Muscle layer of colon (tissue), 2 donors: Measurements from ENCODE around the gene HSD3B1.
"Not testable (repeated sequence)": the region's sequence is repeated elsewhere in the genome, so short reads cannot be mapped to it uniquely, and the experiment has no call there.

Source experiments
- H3K27ac ChIP-seq: one replicate; pipeline ENCODE4 v1.7.0; 2013; ENCODE audit warnings: low read depth, mild to moderate bottlenecking, low read length, moderate library complexity
- H3K27me3 ChIP-seq, 2 donors: one replicate each; pipeline ENCODE4 v1.7.0; 2013; ENCODE audit warnings: low read length in 2 of 2, mild to moderate bottlenecking in 2 of 2; ENCODE audit not compliant: insufficient read depth in 2 of 2, control insufficient read depth in 1 of 2
- H3K36me3 ChIP-seq: one replicate; pipeline ENCODE4 v1.7.0; 2013; ENCODE audit warnings: mild to moderate bottlenecking, low read length; ENCODE audit not compliant: insufficient read depth
- H3K4me1 ChIP-seq: one replicate; pipeline ENCODE4 v1.7.0; 2013; ENCODE audit warnings: mild to moderate bottlenecking, low read length; ENCODE audit not compliant: insufficient read depth
- H3K4me3 ChIP-seq, 2 donors: one replicate each; pipeline ENCODE4 v1.7.0; 2013; ENCODE audit warnings: low read length in 2 of 2, low read depth in 1 of 2, mild to moderate bottlenecking in 1 of 2, moderate library complexity in 1 of 2
- H3K9ac ChIP-seq: one replicate; pipeline ENCODE4 v1.7.0; 2013; ENCODE audit warnings: low read length
- H3K9me3 ChIP-seq: one replicate; pipeline ENCODE4 v1.7.0; 2013; ENCODE audit warnings: mild to moderate bottlenecking, low read length
- donor health status: abdominal sarcoma.
- donor health status: Adenocarcinoma of cecum.

The HSD3B1 gene

GRCh38 chr1:119504831-119505230 lies 2.2 kb upstream of the HSD3B1 start:
- no peaks in the 10 kb centered on the region for H3K36me3 ChIP-seq
- H3K9me3 ChIP-seq: no peaks in the 10 kb centered on the region
- H3K27ac ChIP-seq: no peak overlapping the region
- H3K27me3 ChIP-seq: no peaks in the 10 kb centered on the region
- H3K4me3 ChIP-seq: no peak overlapping the region
- H3K9ac ChIP-seq: no peak overlapping the region
- no peaks in the 10 kb centered on the region for H3K4me1 ChIP-seq

- H3K9me3 ChIP-seq: no peaks in the 10 kb centered on the region
- H3K4me3 ChIP-seq: no peak overlapping the region
- H3K27me3 ChIP-seq: no peaks in the 10 kb centered on the region
- no peaks in the 10 kb centered on the region for H3K4me1 ChIP-seq
- H3K27ac ChIP-seq: no peak overlapping the region
- H3K36me3 ChIP-seq: no peaks in the 10 kb centered on the region
- no peak overlapping the region for H3K9ac ChIP-seq
Measured at GRCh38 chr1:119510046-119510445, 3.0 kb downstream of the HSD3B1 start.

DNA sequence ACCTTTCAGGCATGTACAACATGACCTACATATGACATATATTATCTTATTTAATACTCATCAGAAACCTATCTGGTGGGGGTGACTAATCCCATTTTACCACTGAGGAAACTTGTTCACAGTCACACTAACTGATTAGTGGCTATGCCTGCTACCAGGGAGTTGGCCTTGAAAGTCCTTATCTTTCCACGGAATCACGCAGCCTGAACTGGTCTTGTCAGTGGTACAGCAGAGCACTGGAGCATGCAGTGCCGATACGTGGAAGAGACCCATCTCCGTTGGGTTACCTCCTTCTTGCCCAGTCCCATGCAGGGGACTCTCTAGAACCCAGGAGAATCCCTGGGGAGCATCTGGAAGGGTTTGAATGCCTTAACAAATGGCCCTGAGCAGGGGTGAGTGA lies 8.2 kb downstream of the HSD3B1 start:
- Histone ChIP-seq H3K27me3 (no peaks in the 10 kb centered on the region), H3K36me3 (no peaks in the 10 kb centered on the region), H3K27ac (no peak overlapping the region), H3K4me1 (no peaks in the 10 kb centered on the region), H3K4me3 (no peak overlapping the region), H3K9me3 (no peaks in the 10 kb centered on the region), H3K9ac (no peak overlapping the region)

DNA sequence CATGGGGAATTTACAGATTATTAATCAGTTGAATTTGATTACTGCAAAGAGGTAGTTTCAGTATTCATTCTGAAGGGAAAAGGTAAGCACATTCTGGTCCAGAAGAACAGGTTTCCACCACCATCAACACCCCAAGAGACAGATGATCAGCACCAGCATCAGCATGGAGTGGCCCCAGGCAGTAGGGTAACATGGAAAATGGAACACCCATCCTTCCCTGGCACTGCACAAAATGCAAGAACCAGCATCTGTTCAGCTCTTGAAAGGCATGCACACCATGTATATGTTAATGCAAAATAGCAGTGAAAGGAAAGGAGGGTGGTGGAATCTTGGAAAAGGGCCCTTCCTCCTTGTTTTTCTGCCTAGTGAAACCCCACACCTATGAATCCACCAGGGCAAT lies 9.2 kb downstream of the HSD3B1 start:
- Histone ChIP-seq H3K27me3 (no peaks in the 10 kb centered on the region), H3K4me3 (no peak overlapping the region), H3K36me3 (no peaks in the 10 kb centered on the region), H3K9me3 (no peaks in the 10 kb centered on the region), H3K4me1 (no peaks in the 10 kb centered on the region), H3K9ac (no peak overlapping the region), H3K27ac (no peak overlapping the region)

GRCh38 chr1:119516680-119517079 lies 9.7 kb downstream of the HSD3B1 start:
- Histone ChIP-seq H3K4me3 (no peak overlapping the region), H3K4me1 (no peaks in the 10 kb centered on the region)

DNA sequence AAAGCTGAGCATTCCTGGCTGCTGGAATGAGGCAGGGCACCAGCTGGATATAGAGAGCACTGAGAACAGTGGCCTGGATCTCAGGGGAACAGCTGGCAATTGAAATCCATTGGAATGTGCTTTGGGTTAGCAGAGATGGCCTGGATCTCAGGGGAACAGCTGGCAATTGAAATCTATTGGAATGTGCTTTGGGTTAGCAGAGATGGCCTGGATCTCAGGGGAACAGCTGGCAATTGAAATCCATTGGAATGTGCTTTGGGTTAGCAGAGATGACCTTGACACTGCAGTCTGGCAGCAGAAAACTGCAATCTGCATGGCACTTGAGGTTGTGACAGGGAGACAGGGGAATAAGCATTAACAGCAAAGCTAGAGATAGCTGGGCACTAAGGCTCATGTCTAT lies 10.7 kb downstream of the HSD3B1 start:
- not testable (repeated sequence) for H3K4me1 ChIP-seq, H3K27ac ChIP-seq, H3K27me3 ChIP-seq, H3K36me3 ChIP-seq, H3K9me3 ChIP-seq, H3K9ac ChIP-seq, H3K4me3 ChIP-seq

More at GRCh38 chr1:119516680-119517079, 9.7 kb downstream of the HSD3B1 start:
- H3K9ac ChIP-seq: no peak overlapping the region
- no peaks in the 10 kb centered on the region for H3K9me3 ChIP-seq
- no peaks in the 10 kb centered on the region for H3K36me3 ChIP-seq
- H3K27me3 ChIP-seq: no peaks in the 10 kb centered on the region
- no peak overlapping the region for H3K27ac ChIP-seq

GRCh38 chr1:119531606-119532323 lies 24.8 kb downstream of the HSD3B1 start:
- Histone ChIP-seq H3K36me3 (no peaks in the 10 kb centered on the region), H3K4me1 (no peaks in the 10 kb centered on the region), H3K4me3 (no peak overlapping the region), H3K9ac (no peak overlapping the region), H3K9me3 (no peaks in the 10 kb centered on the region), H3K27me3 (no peaks in the 10 kb centered on the region), H3K27ac (no peak overlapping the region)

GRCh38 chr1:119532324-119532910 lies 25.4 kb downstream of the HSD3B1 start:
- H3K36me3 ChIP-seq: no peaks in the 10 kb centered on the region
- no peak overlapping the region for H3K27ac ChIP-seq
- H3K9ac ChIP-seq: no peak overlapping the region
- H3K4me3 ChIP-seq: no peak overlapping the region
- H3K9me3 ChIP-seq: no peaks in the 10 kb centered on the region
- no peaks in the 10 kb centered on the region for H3K27me3 ChIP-seq
- no peaks in the 10 kb centered on the region for H3K4me1 ChIP-seq

- H3K4me3 ChIP-seq: no peak overlapping the region
- H3K27me3 ChIP-seq: no peaks in the 10 kb centered on the region
- no peaks in the 10 kb centered on the region for H3K36me3 ChIP-seq
- H3K9me3 ChIP-seq: no peaks in the 10 kb centered on the region
- no peaks in the 10 kb centered on the region for H3K4me1 ChIP-seq
- no peak overlapping the region for H3K27ac ChIP-seq
- H3K9ac ChIP-seq: no peak overlapping the region
Measured at GRCh38 chr1:119535381-119535780, 28.4 kb downstream of the HSD3B1 start.

DNA sequence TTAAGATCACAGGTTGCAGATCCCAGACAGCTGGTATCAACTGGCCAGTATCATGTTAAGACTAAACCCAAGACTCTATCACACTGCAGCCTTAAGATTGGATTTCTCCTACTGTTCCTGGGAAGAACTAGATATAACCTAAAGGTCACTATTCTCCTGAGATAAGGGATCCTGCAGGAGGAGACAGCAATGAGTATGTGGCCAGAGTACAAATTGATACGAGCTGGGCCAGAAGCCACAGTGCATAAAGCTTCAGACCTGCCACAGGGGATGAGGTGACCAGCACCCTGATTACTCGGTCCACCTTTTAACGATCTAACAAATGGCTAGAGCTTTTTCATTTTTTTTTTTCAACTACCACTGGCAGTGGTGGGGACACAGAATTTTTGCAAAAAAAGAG lies 31.0 kb downstream of the HSD3B1 start:
- Histone ChIP-seq H3K9me3 (no peaks in the 10 kb centered on the region), H3K36me3 (no peaks in the 10 kb centered on the region), H3K9ac (no peak overlapping the region), H3K4me3 (no peak overlapping the region), H3K27me3 (no peaks in the 10 kb centered on the region), H3K4me1 (no peaks in the 10 kb centered on the region), H3K27ac (no peak overlapping the region)

- H3K4me3 ChIP-seq: no peak overlapping the region
- no peaks in the 10 kb centered on the region for H3K27me3 ChIP-seq
- no peaks in the 10 kb centered on the region for H3K9me3 ChIP-seq
- no peaks in the 10 kb centered on the region for H3K36me3 ChIP-seq
- no peak overlapping the region for H3K27ac ChIP-seq
- no peaks in the 10 kb centered on the region for H3K4me1 ChIP-seq
- H3K9ac ChIP-seq: no peak overlapping the region
Measured at GRCh38 chr1:119539636-119540035, 32.6 kb downstream of the HSD3B1 start.

- no peaks in the 10 kb centered on the region for H3K4me1 ChIP-seq
Measured at GRCh38 chr1:119541389-119541788, 34.4 kb downstream of the HSD3B1 start.

More at GRCh38 chr1:119541389-119541788, 34.4 kb downstream of the HSD3B1 start:
- no peak overlapping the region for H3K27ac ChIP-seq
- no peaks in the 10 kb centered on the region for H3K36me3 ChIP-seq
- no peaks in the 10 kb centered on the region for H3K9me3 ChIP-seq
- H3K27me3 ChIP-seq: no peaks in the 10 kb centered on the region
- no peak overlapping the region for H3K4me3 ChIP-seq
- H3K9ac ChIP-seq: no peak overlapping the region
